Common myeloid progenitor, CD34-positive (primary cell): ENCODE data around the gene SPATA13.

Experiments used
- CTCF ChIA-PET: fragments of 350-600 bp; sonication (Branson Sonifier 250); formaldehyde crosslinking; loops from one replicate; lab custom pipeline; 2021; ENCODE audit warnings: antibody characterized with exemption; lab: Charles Lee
- POLR2A ChIA-PET: fragments of 350-600 bp; sonication (Branson Sonifier 250); formaldehyde crosslinking; loops from one replicate; lab custom pipeline; 2021; ENCODE audit warnings: antibody characterized with exemption; lab: Charles Lee
- DNase-seq, 3 donors: peaks; one replicate each; pipeline versions ENCODE4 v3.0.0 to v3.0.0-alpha.2; 2013
- H3K27ac ChIP-seq, 2 experiments: 1 replicate in 1 of 2; 2 replicates in 1 of 2; pipeline ENCODE4 v1.7.0; 2013; ENCODE audit warnings: inconsistent platforms in 2 of 2, low read length in 2 of 2, mild to moderate bottlenecking in 2 of 2, low read depth in 1 of 2, moderate library complexity in 1 of 2; ENCODE audit not compliant: severe bottlenecking in 2 of 2, insufficient read depth in 1 of 2, poor library complexity in 1 of 2
- H3K27me3 ChIP-seq, 5 experiments: replicated peaks in 2 of 5; 1 replicate in 3 of 5; 2 replicates in 2 of 5; pipeline versions ENCODE4 v1.6.1 to v1.7.0; 2013; ENCODE audit warnings: low read length in 4 of 5, mild to moderate bottlenecking in 2 of 5, moderate library complexity in 2 of 5, inconsistent platforms in 1 of 5; ENCODE audit not compliant: insufficient read depth in 5 of 5, control insufficient read depth in 4 of 5
- H3K36me3 ChIP-seq, 4 experiments: 1 replicate in 2 of 4; 2 replicates in 2 of 4; pipeline versions ENCODE4 v1.6.1 to v1.7.0; 2013; ENCODE audit warnings: low read length in 3 of 4, control low read depth in 1 of 4, mild to moderate bottlenecking in 1 of 4; ENCODE audit not compliant: control insufficient read depth in 4 of 4, insufficient read depth in 4 of 4
- H3K4me1 ChIP-seq, 4 experiments: 1 replicate in 3 of 4; 2 replicates in 1 of 4; pipeline versions ENCODE4 v1.6.1 to v1.7.1; 2013; ENCODE audit warnings: low read length in 3 of 4, mild to moderate bottlenecking in 3 of 4, control low read depth in 1 of 4, inconsistent platforms in 1 of 4, moderate library complexity in 1 of 4; ENCODE audit not compliant: control insufficient read depth in 4 of 4, insufficient read depth in 4 of 4; ENCODE audit errors: control extremely low read depth in 1 of 4
- H3K4me3 ChIP-seq, 7 experiments: 1 replicate in 4 of 7; 2 replicates in 3 of 7; pipeline versions ENCODE4 v1.5.1 to v1.7.0; 2013; ENCODE audit warnings: mild to moderate bottlenecking in 7 of 7, low read length in 6 of 7, moderate library complexity in 6 of 7, inconsistent platforms in 2 of 7, low read depth in 2 of 7, control low read depth in 1 of 7; ENCODE audit not compliant: insufficient read depth in 4 of 7, control insufficient read depth in 1 of 7; ENCODE audit errors: extremely low read depth in 1 of 7
- H3K9me3 ChIP-seq, 5 experiments: 1 replicate in 4 of 5; 2 replicates in 1 of 5; pipeline versions ENCODE4 v1.6.1 to v1.7.1; 2013; ENCODE audit warnings: low read length in 4 of 5, mild to moderate bottlenecking in 2 of 5, inconsistent platforms in 1 of 5, low read depth in 1 of 5, moderate library complexity in 1 of 5; ENCODE audit not compliant: control insufficient read depth in 4 of 5, insufficient read depth in 2 of 5; ENCODE audit errors: control extremely low read depth in 1 of 5
- WGBS: methylation state at CpG from one replicate; pipeline ENCODE4 v1.1.5; 2013; ENCODE audit not compliant: insufficient coverage; 5-methylcytosine and 5-hydroxymethylcytosine counted together

The SPATA13 gene

DNA sequence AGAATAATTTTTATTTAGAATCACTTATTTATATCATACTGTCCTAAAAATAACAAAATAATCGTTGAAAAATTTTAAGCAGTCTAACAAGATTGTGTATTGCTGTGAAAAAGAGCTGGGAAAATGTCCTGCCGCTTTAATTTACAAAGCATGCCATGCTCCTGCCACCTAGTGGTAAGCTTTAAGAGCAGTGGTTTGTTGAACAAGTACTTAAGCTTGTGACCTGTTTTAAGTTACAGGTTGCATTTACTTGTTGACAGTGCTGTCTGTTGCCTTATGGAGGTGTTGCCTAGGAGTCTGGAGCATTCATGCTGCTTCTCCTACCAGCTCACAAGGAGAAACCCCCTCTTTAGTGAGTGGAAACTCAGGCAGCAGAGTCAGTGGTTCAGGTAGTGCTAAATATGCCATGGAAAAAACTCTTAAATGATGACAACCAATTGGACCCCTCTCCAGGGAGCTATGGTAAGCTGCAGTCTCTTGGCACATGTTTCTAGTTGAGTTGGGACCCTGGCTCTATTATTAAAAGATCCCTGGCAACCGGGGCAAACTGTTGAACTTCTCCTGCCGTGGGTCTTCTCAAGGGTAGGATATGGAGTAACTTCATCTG, 68.4 kb downstream of the SPATA13 start:
- ChIA-PET CTCF (interaction anchor here (0.8 to 7.7 kb wide), 23 partner anchors 8 to 298 kb away, joined by 3 to 79 read pairs (median 4); no protein-coding TSS in a partner anchor), POLR2A (interaction anchor here (0.6 kb wide), 1 partner anchor 46 kb away, joined by 4 read pairs; no protein-coding TSS in a partner anchor)
- peaks cover 0 to 8% (median 0%) of the 10 kb centered on the region in 4 experiments for H3K36me3 ChIP-seq
- peaks cover 0 to 16% (median 1%) of the 10 kb centered on the region in 4 experiments for H3K4me1 ChIP-seq
- no peak overlapping the region for H3K27ac ChIP-seq
- 50% methylated on average over 2 of the region's 4 CpGs for WGBS
- no peaks in the 10 kb centered on the region for H3K9me3 ChIP-seq
- no peak overlapping the region for H3K4me3 ChIP-seq
- DNase-seq: peak; percentile 76 to 83 (median 80)
- H3K27me3 ChIP-seq: no peaks in the 10 kb centered on the region

DNA sequence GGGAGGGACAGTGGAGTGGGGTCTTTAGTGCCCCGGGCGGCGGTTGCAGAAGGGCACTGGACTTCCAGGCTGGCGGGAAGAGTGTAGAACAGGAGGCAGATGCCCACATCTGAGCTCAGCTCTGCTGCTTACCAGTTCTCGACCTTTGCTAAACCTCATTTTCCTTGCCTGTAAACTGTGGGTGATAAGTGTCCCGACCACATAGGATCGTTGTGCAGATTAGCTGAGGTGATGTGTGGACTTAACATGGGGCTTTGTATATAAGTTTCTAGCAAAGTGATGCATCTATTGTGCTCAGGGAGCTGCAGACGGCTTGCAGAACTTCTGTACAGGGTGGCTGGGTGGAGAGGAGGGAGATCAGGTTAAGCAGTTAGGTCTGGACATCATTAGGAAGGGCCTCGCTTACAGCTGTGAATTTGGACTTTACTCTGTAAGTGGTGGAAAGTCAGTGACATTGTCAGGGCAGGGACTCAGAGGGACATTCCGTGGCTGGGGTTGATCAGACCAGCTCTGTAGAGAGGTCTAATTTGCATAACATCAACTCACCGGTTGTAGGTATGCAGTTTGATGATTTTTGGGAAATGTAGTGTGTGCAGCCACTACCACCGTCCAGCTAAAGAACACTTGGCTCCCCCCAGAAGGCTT, 70.0 kb downstream of the SPATA13 start:
- 98% methylated on average over 10 of the region's 12 CpGs for WGBS
- H3K27me3 ChIP-seq: no peaks in the 10 kb centered on the region
- peaks cover 0 to 8% (median 0%) of the 10 kb centered on the region in 4 experiments for H3K36me3 ChIP-seq
- H3K27ac ChIP-seq: no peak overlapping the region
- POLR2A ChIA-PET: interaction anchor here (0.6 kb wide), 2 partner anchors 20 to 43 kb away, joined by 3 read pairs; no protein-coding TSS in a partner anchor
- CTCF ChIA-PET: interaction anchor here (0.9 to 3.5 kb wide), 13 partner anchors 10 to 214 kb away, joined by 3 to 15 read pairs (median 5); no protein-coding TSS in a partner anchor
- no peak overlapping the region for H3K4me3 ChIP-seq
- no peaks in the 10 kb centered on the region for H3K9me3 ChIP-seq
- no peak for DNase-seq
- H3K4me1 ChIP-seq: peaks cover 0 to 4% (median 0%) of the 10 kb centered on the region in 4 experiments

DNA sequence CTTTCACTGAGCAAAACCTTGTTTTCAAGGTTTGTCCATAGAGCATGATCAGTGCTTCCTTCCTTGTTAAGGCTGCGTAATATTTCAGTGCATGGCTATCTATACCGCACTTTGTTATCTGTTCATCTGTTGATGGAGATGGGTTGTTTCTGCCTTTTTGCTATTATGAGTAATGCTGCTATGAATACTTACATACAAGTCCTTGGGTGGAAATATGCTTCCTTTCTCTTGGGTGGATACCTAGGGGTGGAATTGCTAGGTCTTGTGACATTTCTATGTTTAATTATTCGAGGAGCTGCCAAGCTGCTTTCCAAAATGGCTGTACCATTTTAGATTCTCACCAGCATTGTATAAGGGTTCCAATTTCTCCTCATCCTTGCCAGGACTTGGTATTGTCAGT, 70.9 kb downstream of the SPATA13 start:
- ChIA-PET CTCF (interaction anchor here (0.6 to 3.5 kb wide), 10 partner anchors 8 to 561 kb away, joined by 3 to 15 read pairs (median 8); no protein-coding TSS in a partner anchor), POLR2A (interaction anchor here (0.6 kb wide), 2 partner anchors 42 to 49 kb away, joined by 3 read pairs; no protein-coding TSS in a partner anchor)
- peaks cover 0 to 4% (median 0%) of the 10 kb centered on the region in 4 experiments for H3K36me3 ChIP-seq
- DNase-seq: no peak
- H3K27me3 ChIP-seq: no peaks in the 10 kb centered on the region
- WGBS: 100% methylated on average over 1 of the region's 3 CpGs
- no peak overlapping the region for H3K4me3 ChIP-seq
- no peak overlapping the region for H3K27ac ChIP-seq
- no peaks in the 10 kb centered on the region for H3K9me3 ChIP-seq
- H3K4me1 ChIP-seq: peaks cover 0 to 3% (median 0%) of the 10 kb centered on the region in 4 experiments

DNA sequence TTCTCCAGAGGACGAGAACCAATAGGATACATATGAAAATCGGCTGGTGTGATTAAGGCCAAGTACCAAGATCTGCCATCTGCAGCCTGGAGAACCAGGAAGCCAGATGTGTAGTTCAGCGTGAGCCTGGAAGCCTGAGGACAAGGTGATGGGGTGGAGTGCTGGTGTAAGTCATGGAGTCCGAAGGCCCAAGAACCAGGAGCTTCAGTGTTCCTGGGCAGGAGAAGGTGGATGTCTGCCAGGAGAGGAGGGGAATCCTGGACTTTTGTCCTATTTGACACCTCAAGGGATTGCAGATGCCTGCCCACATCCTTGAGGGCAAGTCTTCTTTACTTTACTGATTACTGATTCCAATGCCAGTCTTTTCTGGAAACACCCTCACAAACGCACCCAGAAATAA, 71.5 kb downstream of the SPATA13 start:
- no peak overlapping the region for H3K27ac ChIP-seq
- H3K27me3 ChIP-seq: no peaks in the 10 kb centered on the region
- H3K36me3 ChIP-seq: peaks cover 0 to 4% (median 0%) of the 10 kb centered on the region in 4 experiments
- no peak for DNase-seq
- H3K4me3 ChIP-seq: no peak overlapping the region
- H3K9me3 ChIP-seq: no peaks in the 10 kb centered on the region
- POLR2A ChIA-PET: no interaction called here
- CTCF ChIA-PET: interaction anchor here (0.6 to 2.3 kb wide), 5 partner anchors 8 to 562 kb away, joined by 3 to 9 read pairs (median 7); no protein-coding TSS in a partner anchor
- peaks cover 0 to 3% (median 0%) of the 10 kb centered on the region in 4 experiments for H3K4me1 ChIP-seq
- 96% methylated on average over 4 of the region's 5 CpGs for WGBS

DNA sequence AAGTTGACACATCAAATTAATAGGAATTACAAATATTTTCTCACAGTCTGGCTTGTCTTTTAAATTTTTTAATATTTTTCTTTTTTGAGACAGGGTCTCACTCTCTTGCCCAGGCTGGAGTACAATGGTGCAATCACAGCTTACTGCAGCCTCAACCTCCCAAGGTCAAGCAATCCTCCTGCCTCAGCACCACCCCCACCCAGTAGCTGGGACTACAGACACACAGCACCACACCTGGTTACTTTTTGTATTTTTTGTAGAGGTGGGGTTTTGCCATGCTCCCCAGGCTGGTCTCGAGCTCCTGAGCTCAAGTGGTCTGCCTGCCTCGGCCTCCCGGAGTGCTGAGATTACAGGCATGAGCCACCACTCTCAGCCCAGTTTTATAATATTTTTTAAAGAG, 72.0 kb downstream of the SPATA13 start:
- no peak overlapping the region for H3K4me3 ChIP-seq
- WGBS: no CpG with 5 or more reads among the region's 3 CpGs
- no peak for DNase-seq
- no peaks in the 10 kb centered on the region for H3K9me3 ChIP-seq
- peaks cover 0 to 4% (median 0%) of the 10 kb centered on the region in 4 experiments for H3K36me3 ChIP-seq
- peaks cover 0 to 3% (median 0%) of the 10 kb centered on the region in 4 experiments for H3K4me1 ChIP-seq
- ChIA-PET POLR2A (no interaction called here), CTCF (interaction anchor here (0.6 to 2.3 kb wide), 6 partner anchors 10 to 212 kb away, joined by 3 to 9 read pairs (median 3); no protein-coding TSS in a partner anchor)
- no peaks in the 10 kb centered on the region for H3K27me3 ChIP-seq
- no peak overlapping the region for H3K27ac ChIP-seq

DNA sequence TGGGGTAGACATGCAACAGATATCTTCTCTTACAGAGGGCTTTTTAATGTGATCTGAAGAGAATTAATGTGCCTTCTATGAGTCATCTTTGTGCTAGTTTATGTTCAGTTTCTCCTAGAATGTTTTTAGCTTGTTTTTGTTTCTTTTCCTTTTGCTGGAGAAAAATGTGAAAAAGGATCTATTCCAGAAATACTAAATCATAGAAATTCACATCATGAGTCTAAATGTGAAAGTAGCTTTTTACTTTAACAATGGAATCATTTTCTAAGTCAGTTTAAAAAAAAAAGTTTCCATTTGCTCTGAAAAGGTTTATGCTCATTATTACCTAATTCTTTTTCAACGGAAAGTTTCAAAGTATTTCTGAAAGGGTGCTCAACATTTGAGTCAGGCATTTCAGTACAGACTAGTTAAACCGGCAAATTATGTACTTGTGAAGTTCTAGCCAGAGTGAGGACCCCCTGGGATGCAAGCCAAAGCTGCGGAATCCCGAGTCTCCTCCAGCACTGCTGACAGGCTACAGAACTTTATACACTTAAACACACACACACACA, 72.9 kb downstream of the SPATA13 start:
- Histone ChIP-seq H3K4me3 (no peak overlapping the region), H3K27ac (no peak overlapping the region), H3K9me3 (no peaks in the 10 kb centered on the region), H3K27me3 (no peaks in the 10 kb centered on the region), H3K36me3 (peaks cover 0 to 4% (median 0%) of the 10 kb centered on the region in 4 experiments), H3K4me1 (peaks cover 0 to 3% (median 0%) of the 10 kb centered on the region in 4 experiments)
- DNase-seq: no peak
- ChIA-PET CTCF (interaction anchor here (0.9 to 2.3 kb wide), 6 partner anchors 11 to 213 kb away, joined by 3 to 9 read pairs (median 4); no protein-coding TSS in a partner anchor), POLR2A (no interaction called here)
- 82% methylated on average over 2 of the region's 4 CpGs for WGBS
